Stimulated activated CD4-positive, alpha-beta T cell treated with anti-CD3 and anti-CD28 coated beads, Interleukin-12 subunit alpha, Interleukin-12 subunit beta, amount 100 ng/mL, for 4 hours (primary cell): ENCODE data around the gene HS3ST3B1.

Experiments used
- DNase-seq: peaks from one replicate; pipeline ENCODE4 v3.0.0-alpha.2; 2020

Gene HS3ST3B1

DNA sequence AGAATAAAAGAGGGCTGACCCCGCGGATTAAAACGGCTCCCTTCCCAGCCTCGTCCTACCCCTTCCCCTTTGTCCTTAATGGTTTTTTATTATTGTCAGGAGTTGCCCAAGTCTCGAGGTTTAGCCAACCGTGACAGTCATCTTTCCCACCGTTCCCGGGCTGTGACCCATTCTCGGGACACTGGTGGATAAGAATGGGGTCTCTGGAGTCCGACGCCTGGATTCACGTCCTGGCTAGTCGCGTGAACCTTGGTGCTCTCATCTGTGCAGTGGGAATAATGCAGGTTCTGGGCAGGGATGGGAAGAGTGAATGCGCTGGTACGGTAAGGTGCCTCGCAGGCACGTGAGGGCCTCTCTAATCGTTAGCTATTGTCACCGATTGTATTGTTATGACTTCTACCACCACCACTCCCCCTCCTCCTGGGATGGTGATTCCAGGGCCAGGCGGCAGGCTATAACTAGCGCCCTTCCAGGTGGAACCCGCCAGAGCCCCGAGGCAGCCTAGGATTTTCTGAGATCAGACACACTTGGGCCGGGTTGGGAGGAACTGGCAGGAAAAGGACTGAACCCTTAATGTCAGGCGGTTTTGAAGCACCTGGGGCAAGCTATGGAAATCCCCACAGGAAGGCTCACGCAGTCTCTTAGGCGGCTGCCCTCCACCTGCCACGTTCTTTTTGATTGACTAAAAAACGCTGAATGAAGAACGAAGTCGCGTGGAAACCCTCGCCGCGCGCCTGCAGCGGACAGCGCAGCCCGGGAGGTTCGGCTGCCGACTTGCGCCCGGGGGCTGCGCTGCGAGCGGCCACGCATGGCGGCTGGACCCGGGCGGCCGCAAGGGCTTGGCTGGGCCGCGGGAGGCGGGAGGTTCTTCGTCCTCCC is 2.7 kb downstream of the HS3ST3B1 start:
- DNase-seq, result peak; percentile 39

DNA sequence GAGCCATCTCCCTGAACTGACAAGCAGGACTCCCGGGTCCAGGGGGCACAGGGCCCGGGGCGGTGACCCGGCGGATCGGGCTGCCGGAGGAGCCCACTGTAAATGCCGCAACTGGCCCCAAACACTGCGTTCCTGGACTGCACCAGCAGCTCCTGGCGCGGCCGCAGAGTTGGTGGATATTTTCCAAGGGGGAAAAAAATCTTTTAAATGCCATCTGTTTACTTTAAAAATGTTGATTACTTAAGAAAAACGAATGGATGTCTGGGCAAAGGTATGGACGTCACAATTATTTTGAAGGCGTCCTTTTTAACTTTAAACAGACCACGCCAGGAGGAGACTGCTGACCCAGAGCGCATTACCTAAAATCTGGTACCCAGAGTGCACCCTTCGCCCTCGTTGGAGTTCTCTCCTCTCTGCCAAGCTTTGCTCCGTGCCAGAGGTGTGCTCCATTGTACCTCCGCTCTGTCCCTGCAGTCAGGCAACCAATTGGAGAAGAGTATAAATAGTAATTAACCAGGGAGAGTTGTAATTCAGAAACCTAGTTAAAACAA is 3.4 kb downstream of the HS3ST3B1 start:
- no peak for DNase-seq

- no peak for DNase-seq
Measured at GRCh38 chr17:14304773-14305517, 4.1 kb downstream of the HS3ST3B1 start.

DNA sequence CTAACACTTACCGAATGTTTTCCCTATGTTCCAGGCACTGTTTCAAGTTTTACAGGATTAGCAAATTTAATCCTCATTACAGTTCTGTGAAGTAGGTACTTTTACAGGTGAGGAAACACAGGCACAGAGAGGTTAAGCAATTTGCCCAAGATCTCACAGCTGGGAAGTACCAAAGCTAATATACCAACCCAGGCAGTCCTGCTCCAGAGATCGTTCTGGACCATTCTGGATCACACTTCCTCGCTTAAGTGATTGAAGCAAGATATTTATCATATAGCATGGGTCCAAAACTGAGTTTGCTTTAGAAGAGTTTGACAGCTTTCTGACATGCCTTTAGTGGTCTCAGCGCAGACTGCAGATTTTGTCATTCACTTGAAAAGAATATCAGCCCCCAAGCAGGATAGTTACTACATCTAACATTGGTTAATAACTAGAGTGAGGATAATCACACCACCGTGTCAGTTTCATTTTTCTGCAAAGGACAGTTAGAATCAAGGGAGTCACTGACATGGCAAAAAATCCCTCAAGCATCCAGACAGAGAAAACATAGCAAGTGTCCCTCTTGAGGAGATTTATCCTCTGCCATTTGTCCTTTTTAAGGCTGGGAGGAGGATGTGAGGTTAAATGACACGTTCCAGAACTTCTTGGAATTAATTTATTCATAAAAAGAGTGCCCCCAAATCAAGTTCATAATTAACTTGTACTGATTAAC is 5.1 kb downstream of the HS3ST3B1 start:
- no peak for DNase-seq

- no peak for DNase-seq
Measured at GRCh38 chr17:14306596-14306995, 5.7 kb downstream of the HS3ST3B1 start.

DNA sequence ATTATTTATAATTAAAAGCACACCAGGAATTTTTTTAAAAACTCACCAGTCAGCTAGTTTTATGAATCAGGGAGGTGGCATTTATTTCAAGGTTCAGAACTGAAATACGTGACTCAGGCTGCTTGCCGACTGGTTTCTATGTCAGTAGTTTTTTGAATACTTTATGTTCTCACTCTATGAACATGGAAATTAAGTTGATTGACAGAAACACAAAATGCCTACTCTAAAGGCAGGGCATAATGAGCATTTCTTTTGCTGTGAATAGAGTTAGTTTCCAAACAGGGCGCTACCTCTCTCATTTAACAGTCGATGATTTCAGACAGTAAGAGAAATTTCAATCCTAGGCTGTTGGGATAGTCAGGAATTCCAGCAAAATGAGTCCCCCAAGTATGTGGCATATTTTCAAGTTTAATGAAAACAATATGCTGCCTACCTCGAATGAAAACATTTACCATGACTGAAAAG is 6.7 kb downstream of the HS3ST3B1 start:
- DNase-seq, result no peak

- DNase-seq, result no peak
Measured at GRCh38 chr17:14308636-14308964, 7.7 kb downstream of the HS3ST3B1 start.

DNA sequence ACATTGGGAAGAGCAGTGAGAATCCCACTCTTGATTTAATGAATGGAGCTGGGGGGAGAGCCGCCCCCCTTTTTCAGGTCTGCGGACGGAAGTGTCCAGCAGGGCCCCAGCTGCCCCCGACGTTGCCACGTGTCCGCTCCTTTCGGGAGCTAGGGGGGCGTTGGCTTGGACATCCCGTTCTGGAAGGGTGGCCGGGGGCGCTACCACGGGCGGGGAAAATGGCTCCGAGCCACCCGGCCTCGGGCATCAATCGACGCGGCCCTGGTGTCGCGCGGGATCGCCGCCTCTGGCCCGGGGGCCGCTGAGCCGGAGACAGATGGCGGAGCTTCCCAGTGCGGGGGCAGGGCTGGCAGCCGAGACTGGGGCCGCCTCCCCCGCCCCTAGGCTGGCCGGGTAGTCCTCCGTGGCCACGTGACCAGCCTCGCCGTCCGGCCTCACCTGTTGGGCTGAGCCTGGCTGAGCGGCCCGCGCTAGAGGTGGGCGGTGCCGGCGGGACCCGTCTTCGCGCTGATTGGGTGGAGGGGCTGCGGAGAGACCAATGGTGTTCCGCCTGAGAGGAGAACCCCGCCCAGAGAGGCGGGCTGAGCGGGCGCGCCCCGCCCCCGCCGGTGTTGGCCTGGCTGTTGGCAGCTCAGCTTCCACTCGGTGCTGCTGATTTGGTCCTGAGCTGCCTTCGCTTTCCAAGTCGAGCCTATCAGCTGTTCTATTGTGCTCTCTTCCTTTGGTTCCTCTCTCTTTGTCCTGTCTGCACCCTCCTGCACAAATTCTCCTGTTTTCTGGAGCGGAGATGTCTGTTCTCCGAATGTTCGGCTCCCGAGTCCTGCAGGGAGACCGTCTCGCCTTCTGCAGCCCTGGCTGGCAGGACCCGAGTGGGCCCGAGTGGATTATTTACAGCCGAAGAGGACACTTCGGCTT is 8.3 kb downstream of the HS3ST3B1 start:
- DNase-seq, result peak; percentile 88

DNA sequence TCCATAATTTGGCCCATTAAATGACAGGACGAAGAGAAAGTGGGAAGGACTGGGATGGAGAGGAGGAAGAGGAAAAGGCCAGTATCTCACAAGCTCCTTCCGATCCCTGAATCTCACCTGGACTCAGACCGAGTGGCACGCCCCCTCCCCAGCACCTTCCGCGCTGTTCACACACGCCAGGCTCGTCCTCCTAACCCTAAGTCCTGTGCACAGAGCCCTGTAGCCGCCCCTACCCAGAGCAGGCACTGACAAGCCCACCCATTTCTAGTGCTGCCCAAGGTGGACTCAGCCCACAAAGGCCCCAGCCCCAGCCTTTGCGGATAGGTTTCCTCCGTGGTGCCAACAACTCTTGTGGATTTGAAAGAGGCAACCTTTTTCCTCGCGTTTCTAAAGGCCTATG is 9.2 kb downstream of the HS3ST3B1 start:
- DNase-seq, result no peak

- DNase-seq, result no peak
Measured at GRCh38 chr17:14310605-14311004, 9.7 kb downstream of the HS3ST3B1 start.

DNA sequence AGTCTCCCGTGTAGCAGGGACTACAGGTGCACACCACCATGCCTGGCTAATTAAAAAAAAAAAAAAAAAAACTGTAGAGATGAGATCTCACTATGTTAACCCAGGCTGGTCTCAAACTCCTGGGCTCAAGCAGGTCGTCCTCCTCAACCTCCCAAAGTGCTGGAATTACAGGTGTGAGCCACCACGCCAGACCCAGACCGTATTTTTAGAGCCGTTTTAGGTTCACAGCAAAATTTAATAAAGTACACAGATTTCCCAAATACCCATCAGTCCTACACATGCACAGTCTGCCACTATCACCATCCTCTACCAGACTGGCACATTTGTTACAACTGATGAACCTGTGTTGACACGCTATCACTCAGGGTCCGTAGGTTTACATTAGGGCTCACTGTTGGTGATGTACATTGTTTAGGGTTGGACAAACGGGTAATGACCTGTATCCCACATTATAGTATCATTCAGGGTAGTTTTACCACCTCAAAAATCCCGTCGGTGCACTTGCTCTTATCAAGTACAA is 10.4 kb downstream of the HS3ST3B1 start:
- DNase-seq, result no peak

DNA sequence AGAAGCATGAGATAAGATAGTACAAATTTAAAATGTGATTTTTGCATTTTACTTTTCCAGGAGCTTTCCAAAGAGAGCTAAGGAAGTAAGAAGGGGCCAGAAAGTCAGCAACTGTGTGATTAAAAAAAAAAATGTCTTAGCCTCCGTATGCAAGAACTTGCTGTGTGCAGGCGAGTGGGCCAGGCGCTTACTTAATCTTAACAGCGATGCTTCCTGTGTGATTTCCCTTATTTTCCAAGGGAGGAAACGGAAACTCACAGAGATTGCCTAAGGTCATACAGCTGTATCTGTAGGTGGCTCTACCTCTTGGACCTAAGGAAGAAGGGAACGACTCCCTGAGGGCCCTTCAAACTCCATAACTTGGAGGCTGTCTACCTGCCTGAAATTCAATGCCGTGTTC is 11.1 kb downstream of the HS3ST3B1 start:
- DNase-seq, result no peak

DNA sequence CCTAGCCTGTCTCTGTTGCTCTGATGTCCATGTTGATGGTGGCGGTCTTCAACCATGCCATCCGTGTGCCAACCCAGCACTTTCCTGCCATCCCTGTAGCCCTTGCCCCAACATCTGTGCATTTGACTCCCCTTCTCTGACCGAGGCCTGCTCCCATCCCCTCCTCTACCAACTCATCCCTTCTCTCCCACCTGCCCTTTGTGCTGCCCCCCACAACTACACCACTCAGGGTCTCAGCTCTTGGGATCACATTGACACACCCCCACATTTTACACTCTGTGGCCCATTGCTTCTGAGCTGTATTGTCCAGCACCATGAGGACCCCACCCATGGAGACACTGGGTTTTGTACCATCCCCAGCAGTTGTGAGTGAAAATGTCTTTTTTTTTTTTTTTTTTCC is 11.6 kb downstream of the HS3ST3B1 start:
- DNase-seq, result no peak

- no peak for DNase-seq
Measured at GRCh38 chr17:14316126-14316832, 15.4 kb downstream of the HS3ST3B1 start.

GRCh38 chr17:14317383-14317782 is 16.5 kb downstream of the HS3ST3B1 start:
- no peak for DNase-seq

- no peak for DNase-seq
Measured at GRCh38 chr17:14318109-14318917, 17.4 kb downstream of the HS3ST3B1 start.

DNA sequence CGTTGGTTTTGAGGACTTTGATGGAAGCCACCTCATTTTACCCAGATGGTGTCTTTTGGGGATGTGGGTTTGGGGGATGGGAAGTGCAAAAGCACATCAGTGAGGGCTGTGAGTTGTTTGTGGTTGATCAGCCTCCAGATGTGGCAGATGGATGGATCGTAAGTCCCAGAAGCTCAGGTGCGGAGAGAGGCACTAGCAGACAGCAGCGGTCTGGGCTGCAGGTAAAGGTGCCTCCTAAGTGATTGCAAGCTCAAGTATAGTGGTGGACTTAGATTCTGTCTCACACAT is 18.0 kb downstream of the HS3ST3B1 start:
- no peak for DNase-seq

DNA sequence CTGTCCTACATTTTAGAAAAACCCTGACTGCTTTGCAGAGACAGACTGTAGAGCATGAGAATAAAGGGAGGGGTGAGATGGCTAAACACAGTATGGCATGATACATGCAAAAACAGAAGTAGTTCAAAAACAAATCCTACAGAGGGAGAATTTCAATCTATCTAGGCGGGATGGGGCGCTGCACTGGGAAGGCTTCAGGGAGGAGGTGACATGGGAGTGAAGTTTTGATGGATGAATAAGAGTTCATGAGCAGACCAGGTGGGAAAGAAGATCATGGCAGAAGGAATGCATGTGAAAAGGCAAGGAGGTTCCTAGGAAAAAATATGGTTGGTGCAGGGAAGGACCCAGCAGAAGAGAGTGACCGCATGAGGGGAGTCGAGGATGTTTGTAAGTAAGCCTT is 19.2 kb downstream of the HS3ST3B1 start:
- no peak for DNase-seq

DNA sequence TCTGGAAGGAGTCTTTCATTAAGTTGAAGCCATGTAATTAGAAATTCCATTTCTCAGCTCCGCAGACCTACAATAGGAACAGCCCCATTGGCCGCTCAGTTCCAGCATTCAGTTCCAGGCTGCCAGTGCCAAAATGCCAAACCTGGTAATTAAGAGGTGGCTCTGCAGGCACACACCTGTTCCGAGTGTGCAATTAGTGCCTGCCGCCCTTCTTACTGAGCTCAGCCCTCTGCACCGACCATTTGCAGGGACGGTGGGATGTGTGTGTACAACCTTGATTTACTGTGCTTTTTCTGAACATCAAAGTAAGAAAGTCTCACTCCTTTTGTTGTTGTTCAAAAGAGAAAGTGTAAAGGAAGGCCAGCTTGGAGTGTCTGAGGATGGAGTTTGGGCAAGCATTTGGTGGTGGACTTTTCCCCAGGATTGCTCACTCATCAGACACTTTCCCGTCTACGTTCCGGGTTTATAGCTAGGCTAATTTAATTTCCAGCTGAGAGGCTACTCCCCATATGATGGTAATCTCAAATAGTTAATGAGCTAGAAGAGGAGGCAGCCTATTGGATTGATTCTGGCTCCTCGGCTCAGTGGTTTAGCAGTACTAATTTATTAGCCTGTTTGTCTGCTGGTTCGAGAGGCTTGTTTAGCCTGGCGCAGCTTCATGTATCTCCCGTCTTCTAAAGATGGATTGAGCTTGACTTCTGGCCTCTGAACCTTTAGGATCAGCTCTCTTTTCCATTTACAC is 20.0 kb downstream of the HS3ST3B1 start:
- no peak for DNase-seq

- DNase-seq, result no peak
Measured at GRCh38 chr17:14321476-14321949, 20.6 kb downstream of the HS3ST3B1 start.
